Fibroblast of skin of right biceps (primary cell): Measurements from ENCODE around the gene PAX7.
"Not testable (repeated sequence)": the region's sequence is repeated elsewhere in the genome, so short reads cannot be mapped to it uniquely, and the experiment has no call there.

Experiments
- DNase-seq: peaks from one replicate; pipeline ENCODE4 v3.0.0-alpha.2; 2013

PAX7 gene

GRCh38 chr1:18630511-18631495 lies at the start of gene PAX7:
Gene PAX7 (plus strand): TSS chr1:18630846. CDS start chr1:18631604, 758 bp downstream.
- no peak for DNase-seq

- DNase-seq: no peak
Observed at GRCh38 chr1:18581420-18581880, 49.2 kb upstream of the PAX7 start.

- DNase-seq: no peak
Observed at GRCh38 chr1:18582890-18583289, 47.8 kb upstream of the PAX7 start.

- no peak for DNase-seq
Observed at GRCh38 chr1:18583326-18583941, 47.2 kb upstream of the PAX7 start.

GRCh38 chr1:18586016-18586415 lies 44.6 kb upstream of the PAX7 start:
- not testable (repeated sequence) for DNase-seq

GRCh38 chr1:18588093-18588492 lies 42.6 kb upstream of the PAX7 start:
- DNase-seq: no peak

GRCh38 chr1:18592368-18592767 lies 38.3 kb upstream of the PAX7 start:
- no peak for DNase-seq

GRCh38 chr1:18597160-18598042 lies 33.2 kb upstream of the PAX7 start:
- peak; percentile 10 for DNase-seq

- no peak for DNase-seq
Observed at GRCh38 chr1:18599086-18599485, 31.6 kb upstream of the PAX7 start.

GRCh38 chr1:18599704-18600103 lies 30.9 kb upstream of the PAX7 start:
- no peak for DNase-seq

- DNase-seq: no peak
Observed at GRCh38 chr1:18602533-18603211, 28.0 kb upstream of the PAX7 start.

- DNase-seq: no peak
Observed at GRCh38 chr1:18603212-18603852, 27.3 kb upstream of the PAX7 start.

- DNase-seq: no peak
Observed at GRCh38 chr1:18606443-18607288, 24.0 kb upstream of the PAX7 start.

GRCh38 chr1:18607289-18607760 lies 23.3 kb upstream of the PAX7 start:
- DNase-seq: no peak

GRCh38 chr1:18608534-18608933 lies 22.1 kb upstream of the PAX7 start:
- no peak for DNase-seq

- no peak for DNase-seq
Observed at GRCh38 chr1:18611311-18611710, 19.3 kb upstream of the PAX7 start.

GRCh38 chr1:18612073-18612472 lies 18.6 kb upstream of the PAX7 start:
- DNase-seq: no peak

GRCh38 chr1:18614069-18614735 lies 16.4 kb upstream of the PAX7 start:
- DNase-seq: no peak

- peak; percentile 13 for DNase-seq
Observed at GRCh38 chr1:18618546-18619466, 11.8 kb upstream of the PAX7 start.
